ENCODE results near the gene TCEA2. TPM values are rescaled to one million over a fixed set of nuclear protein-coding genes. Genes with fewer than 3 reads are reported as not detected.

The TCEA2 gene
- total and polyA plus RNA-seq, 2 of the 13 experiments (the other 11 are each of a cell fraction or from before 2014, with no cell fraction given), result 28.1 to 33.7 TPM

DNA sequence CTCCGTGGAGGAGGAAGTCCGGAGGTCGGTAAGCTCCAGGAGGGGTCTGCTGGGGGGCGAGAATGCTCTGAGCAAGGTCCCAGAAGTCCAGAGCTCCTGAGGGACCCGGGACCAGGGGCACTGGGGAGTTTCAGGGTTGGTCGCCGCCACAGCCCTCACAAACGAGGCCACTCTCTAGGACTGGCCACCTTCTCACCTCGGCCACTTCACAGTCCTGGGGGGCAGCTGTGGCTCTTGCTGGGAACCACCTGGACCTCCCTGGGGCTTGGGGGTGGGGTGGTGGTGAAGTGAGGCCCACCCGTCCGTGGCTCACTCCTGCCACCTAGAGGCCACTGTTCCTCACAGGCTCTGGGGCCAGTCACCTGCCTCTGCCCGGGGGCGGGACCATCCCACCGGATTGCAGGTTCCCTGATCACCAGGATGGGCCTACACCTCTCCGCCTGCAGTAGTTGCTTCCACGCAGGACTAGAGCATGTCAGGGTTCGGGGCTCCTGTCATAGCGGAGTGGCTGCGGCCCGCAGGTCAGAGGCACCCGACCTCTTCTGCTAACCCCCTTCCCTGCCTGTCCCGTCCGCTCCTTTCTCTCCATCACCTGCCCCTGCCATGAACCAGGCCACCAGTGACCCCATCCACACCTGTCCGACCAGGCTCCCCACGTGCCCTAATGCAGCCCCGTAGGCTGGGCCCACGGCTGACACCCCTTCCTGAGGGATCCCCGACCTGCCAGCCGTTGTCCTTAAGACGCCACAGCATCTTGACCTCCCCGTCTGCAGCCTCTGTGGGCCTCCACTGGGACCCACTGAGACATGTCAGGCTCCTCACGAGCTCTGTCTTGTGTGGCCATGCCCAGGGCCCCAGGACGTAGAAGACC, 5.1 kb upstream of the TCEA2 start (continued):
- TF ChIP-seq MTA1 (CRISPR knock-in tag; IDR thresholded peaks at IDR 0.05; ENCODE audit: borderline replicate concordance) (peak; percentile 39; the same call in 1 of the 2 replicates), TEF (CRISPR knock-in tag; IDR thresholded peaks at IDR 0.05) (no peak), BRF2 (CRISPR knock-in tag; IDR thresholded peaks at IDR 0.05) (no peak), ZKSCAN1 (IDR thresholded peaks at IDR 0.05; ENCODE audit: low read length) (no peak), TRIM24 (CRISPR knock-in tag; IDR thresholded peaks at IDR 0.05) (no peak), KAT7 (CRISPR knock-in tag; IDR thresholded peaks at IDR 0.05; ENCODE audit: borderline replicate concordance) (peak; percentile 71; the same call in 1 of the 2 replicates), PHF5A (CRISPR knock-in tag; IDR thresholded peaks at IDR 0.05; ENCODE audit: low read depth, unreplicated experiment) (no peak), CENPT (CRISPR knock-in tag; IDR thresholded peaks at IDR 0.05; ENCODE audit: low read depth) (no peak), ZSCAN22 (CRISPR knock-in tag; IDR thresholded peaks at IDR 0.05) (no peak; the same call in 1 of the 2 replicates), POLR2AphosphoS2 (IDR thresholded peaks at IDR 0.05; ENCODE audit: low read depth, low read length) (no peak), DZIP1 (CRISPR knock-in tag; IDR thresholded peaks at IDR 0.05) (peak; percentile 73; the same call in 1 of the 2 replicates), KAT2B (IDR thresholded peaks at IDR 0.05; ENCODE audit: borderline replicate concordance, low read depth, low read length) (no peak), PRPF4 (IDR thresholded peaks at IDR 0.05; ENCODE audit: low read depth, low read length, poor library complexity, severe bottlenecking) (no peak), MEIS2 (CRISPR knock-in tag; IDR thresholded peaks at IDR 0.05) (peak; percentile 64; the same call in 1 of the 2 replicates), ZC3H13 (CRISPR knock-in tag; IDR thresholded peaks at IDR 0.05) (peak; percentile 51; the same call in 1 of the 2 replicates)
- TF ChIP-seq, protein P1, sequence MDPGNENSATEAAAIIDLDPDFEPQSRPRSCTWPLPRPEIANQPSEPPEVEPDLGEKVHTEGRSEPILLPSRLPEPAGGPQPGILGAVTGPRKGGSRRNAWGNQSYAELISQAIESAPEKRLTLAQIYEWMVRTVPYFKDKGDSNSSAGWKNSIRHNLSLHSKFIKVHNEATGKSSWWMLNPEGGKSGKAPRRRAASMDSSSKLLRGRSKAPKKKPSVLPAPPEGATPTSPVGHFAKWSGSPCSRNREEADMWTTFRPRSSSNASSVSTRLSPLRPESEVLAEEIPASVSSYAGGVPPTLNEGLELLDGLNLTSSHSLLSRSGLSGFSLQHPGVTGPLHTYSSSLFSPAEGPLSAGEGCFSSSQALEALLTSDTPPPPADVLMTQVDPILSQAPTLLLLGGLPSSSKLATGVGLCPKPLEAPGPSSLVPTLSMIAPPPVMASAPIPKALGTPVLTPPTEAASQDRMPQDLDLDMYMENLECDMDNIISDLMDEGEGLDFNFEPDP (CRISPR knock-in tag; conservative IDR thresholded peaks at IDR 0.05), result no peak
- TF ChIP-seq, protein P2, sequence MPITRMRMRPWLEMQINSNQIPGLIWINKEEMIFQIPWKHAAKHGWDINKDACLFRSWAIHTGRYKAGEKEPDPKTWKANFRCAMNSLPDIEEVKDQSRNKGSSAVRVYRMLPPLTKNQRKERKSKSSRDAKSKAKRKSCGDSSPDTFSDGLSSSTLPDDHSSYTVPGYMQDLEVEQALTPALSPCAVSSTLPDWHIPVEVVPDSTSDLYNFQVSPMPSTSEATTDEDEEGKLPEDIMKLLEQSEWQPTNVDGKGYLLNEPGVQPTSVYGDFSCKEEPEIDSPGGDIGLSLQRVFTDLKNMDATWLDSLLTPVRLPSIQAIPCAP (CRISPR knock-in tag; IDR thresholded peaks at IDR 0.05; ENCODE audit: low read depth), result no peak
- TF ChIP-seq, protein P3, sequence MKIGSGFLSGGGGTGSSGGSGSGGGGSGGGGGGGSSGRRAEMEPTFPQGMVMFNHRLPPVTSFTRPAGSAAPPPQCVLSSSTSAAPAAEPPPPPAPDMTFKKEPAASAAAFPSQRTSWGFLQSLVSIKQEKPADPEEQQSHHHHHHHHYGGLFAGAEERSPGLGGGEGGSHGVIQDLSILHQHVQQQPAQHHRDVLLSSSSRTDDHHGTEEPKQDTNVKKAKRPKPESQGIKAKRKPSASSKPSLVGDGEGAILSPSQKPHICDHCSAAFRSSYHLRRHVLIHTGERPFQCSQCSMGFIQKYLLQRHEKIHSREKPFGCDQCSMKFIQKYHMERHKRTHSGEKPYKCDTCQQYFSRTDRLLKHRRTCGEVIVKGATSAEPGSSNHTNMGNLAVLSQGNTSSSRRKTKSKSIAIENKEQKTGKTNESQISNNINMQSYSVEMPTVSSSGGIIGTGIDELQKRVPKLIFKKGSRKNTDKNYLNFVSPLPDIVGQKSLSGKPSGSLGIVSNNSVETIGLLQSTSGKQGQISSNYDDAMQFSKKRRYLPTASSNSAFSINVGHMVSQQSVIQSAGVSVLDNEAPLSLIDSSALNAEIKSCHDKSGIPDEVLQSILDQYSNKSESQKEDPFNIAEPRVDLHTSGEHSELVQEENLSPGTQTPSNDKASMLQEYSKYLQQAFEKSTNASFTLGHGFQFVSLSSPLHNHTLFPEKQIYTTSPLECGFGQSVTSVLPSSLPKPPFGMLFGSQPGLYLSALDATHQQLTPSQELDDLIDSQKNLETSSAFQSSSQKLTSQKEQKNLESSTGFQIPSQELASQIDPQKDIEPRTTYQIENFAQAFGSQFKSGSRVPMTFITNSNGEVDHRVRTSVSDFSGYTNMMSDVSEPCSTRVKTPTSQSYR (CRISPR knock-in tag; IDR thresholded peaks at IDR 0.05; ENCODE audit: borderline replicate concordance), result peak; percentile 98
